ENCODE results near the gene CDC14B. TPM values are rescaled to one million over a fixed set of nuclear protein-coding genes. Genes with fewer than 3 reads are reported as not detected.

CDC14B gene
- total and polyA plus RNA-seq, 2 donors from 2014 or later = 9.1 to 19.6 TPM

DNA sequence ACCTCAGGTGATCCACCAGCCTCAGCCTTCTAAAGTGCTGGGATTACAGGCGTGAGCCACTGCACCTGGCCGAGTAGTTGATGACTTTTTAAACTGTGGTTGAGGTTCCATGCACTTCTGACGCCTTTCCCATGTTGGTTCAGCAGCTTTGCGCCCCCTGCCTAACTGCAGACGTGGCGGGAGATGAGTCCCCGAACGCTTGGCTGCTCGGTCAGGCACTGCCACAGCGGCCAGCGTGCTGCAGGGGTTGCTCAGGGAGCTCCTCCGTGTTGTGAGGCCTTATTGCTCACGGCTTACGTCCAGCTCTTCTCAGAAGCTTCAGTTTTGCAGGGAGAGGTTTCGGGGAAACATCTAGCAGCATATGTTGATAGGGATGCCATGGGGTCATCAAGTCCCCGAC is 134.4 kb downstream of the CDC14B start:
- DNase-seq = no peak
- TF ChIP-seq, protein P1, sequence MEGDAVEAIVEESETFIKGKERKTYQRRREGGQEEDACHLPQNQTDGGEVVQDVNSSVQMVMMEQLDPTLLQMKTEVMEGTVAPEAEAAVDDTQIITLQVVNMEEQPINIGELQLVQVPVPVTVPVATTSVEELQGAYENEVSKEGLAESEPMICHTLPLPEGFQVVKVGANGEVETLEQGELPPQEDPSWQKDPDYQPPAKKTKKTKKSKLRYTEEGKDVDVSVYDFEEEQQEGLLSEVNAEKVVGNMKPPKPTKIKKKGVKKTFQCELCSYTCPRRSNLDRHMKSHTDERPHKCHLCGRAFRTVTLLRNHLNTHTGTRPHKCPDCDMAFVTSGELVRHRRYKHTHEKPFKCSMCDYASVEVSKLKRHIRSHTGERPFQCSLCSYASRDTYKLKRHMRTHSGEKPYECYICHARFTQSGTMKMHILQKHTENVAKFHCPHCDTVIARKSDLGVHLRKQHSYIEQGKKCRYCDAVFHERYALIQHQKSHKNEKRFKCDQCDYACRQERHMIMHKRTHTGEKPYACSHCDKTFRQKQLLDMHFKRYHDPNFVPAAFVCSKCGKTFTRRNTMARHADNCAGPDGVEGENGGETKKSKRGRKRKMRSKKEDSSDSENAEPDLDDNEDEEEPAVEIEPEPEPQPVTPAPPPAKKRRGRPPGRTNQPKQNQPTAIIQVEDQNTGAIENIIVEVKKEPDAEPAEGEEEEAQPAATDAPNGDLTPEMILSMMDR (IDR thresholded peaks at IDR 0.05; ENCODE audit: borderline replicate concordance, extremely low read depth, insufficient read depth) = no peak
- FAIRE-seq = no peak
- H3K9me3 ChIP-seq (ENCODE audit: control insufficient read depth in 2 of 3, insufficient read depth in 1 of 3, low read length in 3 of 3) = no peaks in the 10 kb centered on the region
- intact Hi-C loops (cut with DNase I) = no loop called here
- no peaks in the 10 kb centered on the region for H3K27me3 ChIP-seq (ENCODE audit: control insufficient read depth, insufficient read depth, low read length)
- H3K36me3 ChIP-seq (ENCODE audit: control insufficient read depth in 2 of 3, insufficient read depth in 3 of 3, low read length in 3 of 3) = peaks cover 4 to 32% (median 13%) of the 10 kb centered on the region in 3 donors
- H3K9ac ChIP-seq (ENCODE audit: low read length in 3 of 3) = no peak overlapping the region
- H3K27ac ChIP-seq (ENCODE audit: low read depth in 2 of 2, low read length in 2 of 2) = no peak overlapping the region
- peaks cover 0 to 20% (median 5%) of the 10 kb centered on the region in 3 donors for H3K4me1 ChIP-seq (ENCODE audit: control insufficient read depth in 2 of 3, insufficient read depth in 2 of 3, low read depth in 1 of 3, low read length in 3 of 3)
- no peak overlapping the region for H3K4me3 ChIP-seq (ENCODE audit: low read length in 3 of 3)

- FAIRE-seq (no peak), DNase-seq (no peak)
- peaks cover 4 to 25% (median 7%) of the 10 kb centered on the region in 3 donors for H3K36me3 ChIP-seq (ENCODE audit: control insufficient read depth in 2 of 3, insufficient read depth in 3 of 3, low read length in 3 of 3)
- no peak overlapping the region for H3K9ac ChIP-seq (ENCODE audit: low read length in 3 of 3)
- intact Hi-C loops (cut with DNase I) = no loop called here
- no peak overlapping the region for H3K27ac ChIP-seq (ENCODE audit: low read depth in 2 of 2, low read length in 2 of 2)
- no peaks in the 10 kb centered on the region for H3K27me3 ChIP-seq (ENCODE audit: control insufficient read depth, insufficient read depth, low read length)
- H3K4me1 ChIP-seq (ENCODE audit: control insufficient read depth in 2 of 3, insufficient read depth in 2 of 3, low read depth in 1 of 3, low read length in 3 of 3) = peaks cover 0 to 20% (median 5%) of the 10 kb centered on the region in 3 donors
- TF ChIP-seq, protein P1 (IDR thresholded peaks at IDR 0.05; ENCODE audit: borderline replicate concordance, extremely low read depth, insufficient read depth) = no peak
- no peaks in the 10 kb centered on the region for H3K9me3 ChIP-seq (ENCODE audit: control insufficient read depth in 2 of 3, insufficient read depth in 1 of 3, low read length in 3 of 3)
- H3K4me3 ChIP-seq (ENCODE audit: low read length in 3 of 3) = no peak overlapping the region
Measured at GRCh38 chr9:96484521-96484931, 135.1 kb downstream of the CDC14B start.

GRCh38 chr9:96483733-96484390 is 135.8 kb downstream of the CDC14B start:
- FAIRE-seq = no peak
- H3K4me1 ChIP-seq (ENCODE audit: control insufficient read depth in 2 of 3, insufficient read depth in 2 of 3, low read depth in 1 of 3, low read length in 3 of 3) = peaks cover 0 to 20% (median 5%) of the 10 kb centered on the region in 3 donors
- no peak overlapping the region for H3K4me3 ChIP-seq (ENCODE audit: low read length in 3 of 3)
- H3K27ac ChIP-seq (ENCODE audit: low read depth in 2 of 2, low read length in 2 of 2) = no peak overlapping the region
- no peaks in the 10 kb centered on the region for H3K9me3 ChIP-seq (ENCODE audit: control insufficient read depth in 2 of 3, insufficient read depth in 1 of 3, low read length in 3 of 3)
- no peaks in the 10 kb centered on the region for H3K27me3 ChIP-seq (ENCODE audit: control insufficient read depth, insufficient read depth, low read length)
- intact Hi-C loops (cut with DNase I) = no loop called here
- TF ChIP-seq, protein P1 (IDR thresholded peaks at IDR 0.05; ENCODE audit: borderline replicate concordance, extremely low read depth, insufficient read depth) = no peak
- peaks cover 4 to 20% (median 5%) of the 10 kb centered on the region in 3 donors for H3K36me3 ChIP-seq (ENCODE audit: control insufficient read depth in 2 of 3, insufficient read depth in 3 of 3, low read length in 3 of 3)
- no peak for DNase-seq
- no peak overlapping the region for H3K9ac ChIP-seq (ENCODE audit: low read length in 3 of 3)

All from kidney (tissue), 14 donors.